Esophagus muscularis mucosa (tissue), 4 donors: Measurements from ENCODE around the gene FBXW11.

ENCODE experiments used
- EP300 ChIP-seq: sonication (generic); formaldehyde crosslinking; IDR thresholded peaks from one replicate; pipeline ENCODE4 v1.6.1; 2017; ENCODE audit warnings: antibody characterized with exemption
- POLR2A ChIP-seq: fragments of 450-650 bp; IDR thresholded peaks from one replicate; pipeline ENCODE4 v1.6.1; 2017; ENCODE audit warnings: antibody characterized with exemption, moderate library complexity, mild to moderate bottlenecking, low read depth
- POLR2AphosphoS5 ChIP-seq, 2 donors: sonication (generic); formaldehyde crosslinking; IDR thresholded peaks; one replicate each; pipeline ENCODE4 v1.6.1; 2017; ENCODE audit warnings: antibody characterized with exemption in 2 of 2
- TF ChIP-seq, protein P1 (sequence below), 3 experiments: fragments of 200-600 bp in 2 of 3; fragments of 450-650 bp in 1 of 3; sonication (generic) in 2 of 3; IDR thresholded peaks; one replicate each; pipeline ENCODE4 v1.5.1; 2017 to 2019; ENCODE audit warnings: antibody characterized with exemption in 3 of 3, mild to moderate bottlenecking in 2 of 3, moderate library complexity in 1 of 3

DNA sequence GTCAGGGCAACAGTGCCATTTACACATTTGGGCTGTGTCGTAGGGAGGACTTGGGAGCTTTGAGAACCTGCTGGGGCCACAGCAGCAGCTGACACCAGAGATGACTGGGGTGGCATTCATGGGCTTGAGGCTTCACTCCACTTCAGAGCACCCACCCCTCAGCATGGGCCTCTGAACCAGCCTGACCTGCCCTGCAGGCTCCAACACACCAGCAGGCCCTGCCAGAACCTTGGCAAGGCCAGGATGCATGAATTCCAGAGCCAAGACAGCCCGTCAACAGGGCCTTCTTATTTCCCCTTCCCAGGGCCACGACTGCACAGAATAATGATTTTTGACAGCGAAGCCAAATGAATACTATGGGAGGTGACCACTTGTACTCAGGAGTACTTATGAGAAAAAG is 143.8 kb downstream of the FBXW11 start:
- no peak for TF ChIP-seq EP300
- no peak for TF ChIP-seq POLR2AphosphoS5 (IDR thresholded peaks at IDR 0.05)
- TF ChIP-seq POLR2A, result no peak
- TF ChIP-seq, protein P1, sequence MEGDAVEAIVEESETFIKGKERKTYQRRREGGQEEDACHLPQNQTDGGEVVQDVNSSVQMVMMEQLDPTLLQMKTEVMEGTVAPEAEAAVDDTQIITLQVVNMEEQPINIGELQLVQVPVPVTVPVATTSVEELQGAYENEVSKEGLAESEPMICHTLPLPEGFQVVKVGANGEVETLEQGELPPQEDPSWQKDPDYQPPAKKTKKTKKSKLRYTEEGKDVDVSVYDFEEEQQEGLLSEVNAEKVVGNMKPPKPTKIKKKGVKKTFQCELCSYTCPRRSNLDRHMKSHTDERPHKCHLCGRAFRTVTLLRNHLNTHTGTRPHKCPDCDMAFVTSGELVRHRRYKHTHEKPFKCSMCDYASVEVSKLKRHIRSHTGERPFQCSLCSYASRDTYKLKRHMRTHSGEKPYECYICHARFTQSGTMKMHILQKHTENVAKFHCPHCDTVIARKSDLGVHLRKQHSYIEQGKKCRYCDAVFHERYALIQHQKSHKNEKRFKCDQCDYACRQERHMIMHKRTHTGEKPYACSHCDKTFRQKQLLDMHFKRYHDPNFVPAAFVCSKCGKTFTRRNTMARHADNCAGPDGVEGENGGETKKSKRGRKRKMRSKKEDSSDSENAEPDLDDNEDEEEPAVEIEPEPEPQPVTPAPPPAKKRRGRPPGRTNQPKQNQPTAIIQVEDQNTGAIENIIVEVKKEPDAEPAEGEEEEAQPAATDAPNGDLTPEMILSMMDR (IDR thresholded peaks at IDR 0.05), result no peak
